ENCODE data around the gene TUFT1. TPM values are rescaled to one million over a fixed set of nuclear protein-coding genes. Genes with fewer than 3 reads are reported as not detected.

Gene TUFT1
- total RNA-seq, 2 donors from 2014 or later: 12.7 to 18.3 TPM

GRCh38 chr1:151529781-151530180 is 10.3 kb upstream of the TUFT1 start:
- Mint-ChIP-seq H3K9me3 (no peaks in the 10 kb centered on the region), H3K27me3 (ENCODE audit: insufficient read depth) (no peaks in the 10 kb centered on the region), H3K4me3 (no peak overlapping the region), H3K36me3 (ENCODE audit: low read depth) (peaks cover 51% of the 10 kb centered on the region), H3K4me1 (no peaks in the 10 kb centered on the region), H3K27ac (no peak overlapping the region)
- H3K36me3 ChIP-seq (ENCODE audit: control insufficient read depth, insufficient read depth, low read length): peaks cover 67% of the 10 kb centered on the region
- WGBS, 2 experiments (ENCODE audit: insufficient coverage in 1 of 2, insufficient read length in 1 of 2): 93 to 98% methylated on average over 9 to 18 of the region's 18 CpGs
- no peaks in the 10 kb centered on the region for H3K4me1 ChIP-seq (ENCODE audit: control insufficient read depth, insufficient read depth, low read length)
- no peaks in the 10 kb centered on the region for H3K9me3 ChIP-seq (ENCODE audit: control insufficient read depth, low read length)
- no peak overlapping the region for H3K27ac ChIP-seq (ENCODE audit: low read depth, low read length)
- TF ChIP-seq CTCF (conservative IDR thresholded peaks at IDR 0.05): no peak
- no peak for DNase-seq
- no peak overlapping the region for H3K9ac ChIP-seq (ENCODE audit: extremely low read depth, low read length, poor library complexity, severe bottlenecking)
- no peaks in the 10 kb centered on the region for H3K27me3 ChIP-seq (ENCODE audit: control insufficient read depth, insufficient read depth, low read length, poor library complexity, severe bottlenecking)
- H3K4me3 ChIP-seq (ENCODE audit: low read length): no peak overlapping the region

GRCh38 chr1:151530461-151530860 is 9.6 kb upstream of the TUFT1 start:
- H3K27me3 Mint-ChIP-seq (ENCODE audit: insufficient read depth): no peaks in the 10 kb centered on the region
- H3K27ac Mint-ChIP-seq: no peak overlapping the region
- Histone ChIP-seq H3K36me3 (ENCODE audit: control insufficient read depth, insufficient read depth, low read length) (peaks cover 68% of the 10 kb centered on the region), H3K9ac (ENCODE audit: extremely low read depth, low read length, poor library complexity, severe bottlenecking) (no peak overlapping the region), H3K4me3 (ENCODE audit: low read length) (no peak overlapping the region), H3K4me1 (ENCODE audit: control insufficient read depth, insufficient read depth, low read length) (peaks cover under 1% of the 10 kb centered on the region), H3K27ac (ENCODE audit: low read depth, low read length) (no peak overlapping the region), H3K27me3 (ENCODE audit: control insufficient read depth, insufficient read depth, low read length, poor library complexity, severe bottlenecking) (no peaks in the 10 kb centered on the region), H3K9me3 (ENCODE audit: control insufficient read depth, low read length) (no peaks in the 10 kb centered on the region)
- no peak overlapping the region for H3K4me3 Mint-ChIP-seq
- no peaks in the 10 kb centered on the region for H3K9me3 Mint-ChIP-seq
- no peaks in the 10 kb centered on the region for H3K4me1 Mint-ChIP-seq
- peaks cover 46% of the 10 kb centered on the region for H3K36me3 Mint-ChIP-seq (ENCODE audit: low read depth)
- no peak for DNase-seq
- WGBS, 2 experiments (ENCODE audit: insufficient coverage in 1 of 2, insufficient read length in 1 of 2): 87 to 94% methylated on average over 2 to 11 of the region's 11 CpGs
- no peak for TF ChIP-seq CTCF (conservative IDR thresholded peaks at IDR 0.05)

- Mint-ChIP-seq H3K36me3 (ENCODE audit: low read depth) (peaks cover 54% of the 10 kb centered on the region), H3K27ac (no peak overlapping the region), H3K4me1 (peaks cover 2% of the 10 kb centered on the region), H3K4me3 (no peak overlapping the region), H3K27me3 (ENCODE audit: insufficient read depth) (no peaks in the 10 kb centered on the region), H3K9me3 (no peaks in the 10 kb centered on the region)
- peaks cover 3% of the 10 kb centered on the region for H3K4me1 ChIP-seq (ENCODE audit: control insufficient read depth, insufficient read depth, low read length)
- H3K27ac ChIP-seq (ENCODE audit: low read depth, low read length): no peak overlapping the region
- no peak for TF ChIP-seq CTCF (conservative IDR thresholded peaks at IDR 0.05)
- no peak overlapping the region for H3K4me3 ChIP-seq (ENCODE audit: low read length)
- WGBS, 2 experiments (ENCODE audit: insufficient coverage in 1 of 2, insufficient read length in 1 of 2): 82 to 91% methylated on average over 9 to 10 of the region's 10 CpGs
- DNase-seq: no peak
- no peak overlapping the region for H3K9ac ChIP-seq (ENCODE audit: extremely low read depth, low read length, poor library complexity, severe bottlenecking)
- no peaks in the 10 kb centered on the region for H3K9me3 ChIP-seq (ENCODE audit: control insufficient read depth, low read length)
- no peaks in the 10 kb centered on the region for H3K27me3 ChIP-seq (ENCODE audit: control insufficient read depth, insufficient read depth, low read length, poor library complexity, severe bottlenecking)
- H3K36me3 ChIP-seq (ENCODE audit: control insufficient read depth, insufficient read depth, low read length): peaks cover 77% of the 10 kb centered on the region
These were observed 6.2 kb upstream of the TUFT1 start for GRCh38 chr1:151533870-151534269.

All from endodermal cell (in vitro differentiated cells).